GM19468 (cell line): ENCODE measurements around the gene CCBE1.
"Not testable (repeated sequence)": the region's sequence is repeated elsewhere in the genome, so short reads cannot be mapped to it uniquely, and the experiment has no call there.

Experiments used
- ATAC-seq: cut with Tn5 transposase; IDR thresholded peaks from one replicate; pipeline ENCODE4 v1.9.1; 2021; ENCODE audit warnings: mild to moderate bottlenecking, moderate library complexity, moderate number of reproducible peaks; ENCODE audit not compliant: unreplicated experiment; ENCODE audit errors: extremely low read depth

Gene CCBE1

GRCh38 chr18:59551902-59552635 is 145.2 kb downstream of the CCBE1 start:
- no peak for ATAC-seq

- no peak for ATAC-seq
Observed at GRCh38 chr18:59550174-59550516, 147.1 kb downstream of the CCBE1 start.

GRCh38 chr18:59549503-59550173 is 147.6 kb downstream of the CCBE1 start:
- no peak for ATAC-seq

GRCh38 chr18:59547581-59548182 is 149.5 kb downstream of the CCBE1 start:
- no peak for ATAC-seq

GRCh38 chr18:59546188-59546587 is 151.0 kb downstream of the CCBE1 start:
- no peak for ATAC-seq

GRCh38 chr18:59540780-59541179 is 156.4 kb downstream of the CCBE1 start:
- no peak for ATAC-seq

- ATAC-seq = no peak
Observed at GRCh38 chr18:59540346-59540745, 156.9 kb downstream of the CCBE1 start.

- no peak for ATAC-seq
Observed at GRCh38 chr18:59539108-59539507, 158.1 kb downstream of the CCBE1 start.

- ATAC-seq = no peak
Observed at GRCh38 chr18:59537579-59537978, 159.6 kb downstream of the CCBE1 start.

- no peak for ATAC-seq
Observed at GRCh38 chr18:59536166-59536565, 161.1 kb downstream of the CCBE1 start.

- ATAC-seq = no peak
Observed at GRCh38 chr18:59535055-59535454, 162.2 kb downstream of the CCBE1 start.

- ATAC-seq = no peak
Observed at GRCh38 chr18:59528866-59529265, 168.4 kb downstream of the CCBE1 start.

- no peak for ATAC-seq
Observed at GRCh38 chr18:59520562-59521355, 176.5 kb downstream of the CCBE1 start.

GRCh38 chr18:59518705-59519104 is 178.5 kb downstream of the CCBE1 start:
- ATAC-seq = no peak

- ATAC-seq = no peak
Observed at GRCh38 chr18:59517446-59518165, 179.6 kb downstream of the CCBE1 start.

- no peak for ATAC-seq
Observed at GRCh38 chr18:59516356-59517155, 180.7 kb downstream of the CCBE1 start.

GRCh38 chr18:59515956-59516355 is 181.3 kb downstream of the CCBE1 start:
- ATAC-seq = not testable (repeated sequence)

GRCh38 chr18:59515147-59515546 is 182.1 kb downstream of the CCBE1 start:
- no peak for ATAC-seq

- no peak for ATAC-seq
Observed at GRCh38 chr18:59514203-59514602, 183.0 kb downstream of the CCBE1 start.
